Uterine smooth muscle cell (primary cell): ENCODE results near the gene NOP10. TPM values are rescaled to one million over a fixed set of nuclear protein-coding genes. Genes with fewer than 3 reads are reported as not detected.

Experiments used
- total RNA-seq: library from RNA; depleted of rRNA; stranded (reverse); fragments of >200 nt; gene quantifications from 2 replicates; pipeline ENCODE4 v1.2.3, GENCODE V29; 2014

NOP10 gene
- total RNA-seq, result 134 and 210 TPM in 2 replicates

DNA sequence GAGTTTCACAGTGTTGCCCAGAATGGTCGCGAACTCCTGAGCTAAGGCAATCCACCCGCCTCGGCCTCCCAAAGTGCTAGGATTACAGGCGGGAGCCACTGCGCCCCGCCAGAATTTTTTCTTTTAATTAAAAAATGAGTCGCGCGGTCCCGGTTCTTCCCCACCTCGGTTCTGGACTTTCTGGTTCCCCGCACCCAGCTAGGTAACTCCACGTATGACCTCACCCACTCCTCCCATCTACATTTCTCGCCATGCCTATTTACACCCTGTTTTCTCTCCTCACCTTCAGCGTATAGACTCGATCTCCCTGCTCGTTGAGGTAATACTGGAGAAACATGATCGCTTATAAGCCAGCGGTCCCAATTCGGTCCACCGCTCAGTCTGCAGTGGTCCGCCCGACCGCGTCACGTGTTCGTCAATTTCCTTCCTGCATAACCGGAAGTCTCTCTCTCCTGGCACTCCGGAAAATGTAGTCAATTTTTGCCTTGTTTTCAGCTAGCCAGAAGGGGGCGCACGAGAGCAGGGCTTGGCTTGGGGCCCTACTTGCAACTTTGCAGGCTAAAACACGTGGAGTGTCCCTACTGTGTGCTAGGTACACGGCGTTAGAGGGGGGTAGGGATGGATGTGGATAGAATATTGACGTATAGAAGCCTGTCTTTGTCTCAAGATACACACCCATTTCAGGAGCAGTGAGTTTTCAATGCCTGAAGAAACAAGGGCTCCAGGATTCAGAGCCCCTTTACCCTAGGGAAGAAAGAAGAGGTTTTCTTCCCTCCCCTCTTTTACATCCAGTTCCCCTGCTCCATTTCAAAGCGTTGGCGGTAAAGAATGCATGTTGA lies at the start of gene NOP10, which contains the start of gene NUTM1:
NOP10 (minus strand) TSS at position 400 of the 839 bp plus-strand sequence; CDS start at position 337, 63 bp downstream.
NUTM1 (plus strand) TSS at position 579 of the 839 bp plus-strand sequence. CDS start 382 bp downstream, outside the sequence.

GRCh38 chr15:34367101-34368081 lies 24.5 kb upstream of the NOP10 start, which contains the start of gene LPCAT4:
LPCAT4 (minus strand) TSS chr15:34367196; CDS start chr15:34367100, 96 bp downstream.

GRCh38 chr15:34337557-34338306 lies 5.2 kb downstream of the NOP10 start, which contains the start of gene SLC12A6:
SLC12A6 (minus strand) TSS chr15:34337781; CDS start chr15:34336680, 1,101 bp downstream.

Other genes starting within 250 kb of the NOP10 start
- 44.7 and 49.5 TPM in 2 replicates for gene EMC7, start 241.3 kb downstream of the NOP10 start, total RNA-seq
- 2.0 and 2.6 TPM in 2 replicates for gene PGBD4, start 241.1 kb downstream of the NOP10 start, total RNA-seq
- gene KATNBL1, start 133.0 kb downstream of the NOP10 start, total RNA-seq, result 64.0 and 79.2 TPM in 2 replicates
- gene EMC4, start 118.1 kb downstream of the NOP10 start, total RNA-seq, result 164 and 265 TPM in 2 replicates
- 25.0 and 29.5 TPM in 2 replicates for gene SLC12A6, start 5.4 kb downstream of the NOP10 start, total RNA-seq
- gene NUTM1, start 179 bp upstream of the NOP10 start, total RNA-seq, result not detected in 2 replicates
- 9.5 and 16.6 TPM in 2 replicates for gene LPCAT4, start 24.1 kb upstream of the NOP10 start, total RNA-seq
- 29.4 and 37.6 TPM in 2 replicates for gene GOLGA8A, start 94.7 kb upstream of the NOP10 start, total RNA-seq
- 18.5 and 26.7 TPM in 2 replicates for gene GOLGA8B, start 240.5 kb upstream of the NOP10 start, total RNA-seq